Glutamatergic neuron (in vitro differentiated cells): ENCODE results near the gene PTPRN2. TPM values are rescaled to one million over a fixed set of nuclear protein-coding genes. Genes with fewer than 3 reads are reported as not detected.
A peak's percentile ranks its signal among the peaks of the same experiment; 100 is the strongest.

Source experiments
- DNase-seq: peaks from one replicate; pipeline ENCODE4 v3.0.0; 2022
- H3K27ac Mint-ChIP-seq: one replicate; pipeline ENCODE4 v1.8.0; 2020; ENCODE audit warnings: mild to moderate bottlenecking, mixed read lengths, inconsistent platforms; ENCODE audit not compliant: unreplicated experiment
- H3K27me3 Mint-ChIP-seq: one replicate; pipeline ENCODE4 v1.8.0; 2020; ENCODE audit warnings: mild to moderate bottlenecking, moderate library complexity, mixed read lengths, inconsistent platforms; ENCODE audit not compliant: unreplicated experiment
- H3K36me3 Mint-ChIP-seq: one replicate; pipeline ENCODE4 v1.8.0; 2020; ENCODE audit warnings: mild to moderate bottlenecking, mixed read lengths, inconsistent platforms; ENCODE audit not compliant: unreplicated experiment
- H3K4me1 Mint-ChIP-seq: one replicate; pipeline ENCODE4 v1.8.0; 2020; ENCODE audit warnings: mild to moderate bottlenecking, low read depth, mixed read lengths, inconsistent platforms; ENCODE audit not compliant: unreplicated experiment
- H3K4me3 Mint-ChIP-seq: one replicate; pipeline ENCODE4 v1.8.0; 2020; ENCODE audit warnings: mild to moderate bottlenecking, mixed read lengths, inconsistent platforms; ENCODE audit not compliant: unreplicated experiment
- H3K9me3 Mint-ChIP-seq: one replicate; pipeline ENCODE4 v1.8.0; 2020; ENCODE audit warnings: mild to moderate bottlenecking, moderate library complexity, mixed read lengths, inconsistent platforms; ENCODE audit not compliant: unreplicated experiment
- CTCF ChIP-seq: fragments of 200-600 bp; sonication (generic); IDR thresholded peaks from one replicate; pipeline ENCODE4 v1.5.0; 2021; ENCODE audit not compliant: partially characterized antibody, unreplicated experiment
- total RNA-seq: library from RNA; stranded (reverse); fragmentation: NEBNext Ultra II Directional; extraction: Animal tissue kit (Norgen Biotek cat#: 25700); gene quantifications from one replicate; pipeline ENCODE4 v1.2.1, GENCODE V29; 2021; ENCODE audit not compliant: unreplicated experiment

PTPRN2 gene
- total RNA-seq, 1 donor from 2014 or later = 49.0 TPM

- TF ChIP-seq CTCF = no peak
- Mint-ChIP-seq H3K27me3 (peaks cover 6% of the 10 kb centered on the region), H3K4me3 (no peak overlapping the region), H3K4me1 (peaks cover 9% of the 10 kb centered on the region), H3K36me3 (peaks cover 4% of the 10 kb centered on the region), H3K9me3 (peaks cover 6% of the 10 kb centered on the region), H3K27ac (no peak overlapping the region)
- peak; percentile 61 for DNase-seq
These were observed 37.8 kb downstream of the PTPRN2 start for GRCh38 chr7:158549616-158550393.

- Mint-ChIP-seq H3K9me3 (peaks cover 6% of the 10 kb centered on the region), H3K4me1 (peaks cover 9% of the 10 kb centered on the region), H3K27ac (peak overlapping the region; percentile 76), H3K36me3 (peaks cover 4% of the 10 kb centered on the region), H3K27me3 (peaks cover 6% of the 10 kb centered on the region), H3K4me3 (no peak overlapping the region)
- no peak for TF ChIP-seq CTCF
- DNase-seq = no peak
These were observed 38.4 kb downstream of the PTPRN2 start for GRCh38 chr7:158549176-158549615.

GRCh38 chr7:158548726-158549125 is 38.9 kb downstream of the PTPRN2 start:
- Mint-ChIP-seq H3K4me1 (peaks cover 9% of the 10 kb centered on the region), H3K9me3 (peaks cover 6% of the 10 kb centered on the region), H3K27ac (peak overlapping the region; percentile 76), H3K36me3 (peaks cover 4% of the 10 kb centered on the region), H3K27me3 (peaks cover 6% of the 10 kb centered on the region), H3K4me3 (peak overlapping the region; percentile 14)
- DNase-seq = no peak
- no peak for TF ChIP-seq CTCF

GRCh38 chr7:158547817-158548216 is 39.8 kb downstream of the PTPRN2 start:
- H3K9me3 Mint-ChIP-seq = peaks cover 6% of the 10 kb centered on the region
- H3K4me1 Mint-ChIP-seq = peaks cover 9% of the 10 kb centered on the region
- no peak for DNase-seq
- TF ChIP-seq CTCF = no peak
- H3K36me3 Mint-ChIP-seq = peaks cover 4% of the 10 kb centered on the region
- H3K27ac Mint-ChIP-seq = no peak overlapping the region
- peaks cover 6% of the 10 kb centered on the region for H3K27me3 Mint-ChIP-seq
- no peak overlapping the region for H3K4me3 Mint-ChIP-seq

- no peak overlapping the region for H3K4me3 Mint-ChIP-seq
- no peak for DNase-seq
- no peak for TF ChIP-seq CTCF
- H3K27ac Mint-ChIP-seq = no peak overlapping the region
- H3K36me3 Mint-ChIP-seq = peaks cover 4% of the 10 kb centered on the region
- H3K4me1 Mint-ChIP-seq = peaks cover 12% of the 10 kb centered on the region
- peaks cover 6% of the 10 kb centered on the region for H3K27me3 Mint-ChIP-seq
- peaks cover 6% of the 10 kb centered on the region for H3K9me3 Mint-ChIP-seq
These were observed 41.0 kb downstream of the PTPRN2 start for GRCh38 chr7:158546626-158547025.
